K562 (cell line): Measurements from ENCODE around the gene PSME1. TPM values are rescaled to one million over a fixed set of nuclear protein-coding genes. Genes with fewer than 3 reads are reported as not detected.
A peak's percentile ranks its signal among the peaks of the same experiment; 100 is the strongest.

Experiments
- DPF2 ChIP-seq: fragments of 450-650 bp; IDR thresholded peaks from 2 replicates; pipeline ENCODE4 v1.6.1; 2016
- ESRRB ChIP-seq: fragments of 250-450 bp; sonication (Bioruptor Pico); IDR thresholded peaks from 2 replicates; pipeline ENCODE4 v1.5.0; 2020; ENCODE audit warnings: mild to moderate bottlenecking, moderate library complexity, borderline replicate concordance
- IFI16 ChIP-seq: fragments of 250-450 bp; sonication (Bioruptor Pico); IDR thresholded peaks from 2 replicates; pipeline ENCODE4 v2.1.2; 2022; ENCODE audit warnings: mild to moderate bottlenecking, inconsistent platforms
- NCOA2 ChIP-seq, 2 experiments: fragments of 450-650 bp; IDR thresholded peaks; 2 replicates each; pipeline ENCODE4 v1.6.1; 2018; ENCODE audit warnings: mild to moderate bottlenecking in 2 of 2, moderate library complexity in 1 of 2; ENCODE audit not compliant: partially characterized antibody in 2 of 2
- POLR2A ChIP-seq: fragments of 450-650 bp; conservative IDR thresholded peaks from 2 replicates; pipeline ENCODE4 v1.6.1; 2016
- SNIP1 ChIP-seq: fragments of 450-650 bp; IDR thresholded peaks from 2 replicates; pipeline ENCODE4 v1.7.1; 2017; ENCODE audit warnings: low read depth, mild to moderate bottlenecking
- SPI1 ChIP-seq: IDR thresholded peaks from 2 replicates; pipeline ENCODE4 v1.6.1; 2011; ENCODE audit warnings: low read depth, low read length, control low read depth, borderline replicate concordance
- TAF1 ChIP-seq: IDR thresholded peaks from 2 replicates; pipeline ENCODE4 v1.6.1; 2011; ENCODE audit warnings: mild to moderate bottlenecking, low read length, moderate library complexity; ENCODE audit not compliant: insufficient read depth, control insufficient read depth, severe bottlenecking; ENCODE audit errors: extremely low read depth
- TEAD4 ChIP-seq, 2 experiments: sonication (generic) in 1 of 2; formaldehyde crosslinking in 1 of 2; IDR thresholded peaks; 2 replicates each; pipeline versions ENCODE4 v1.6.1 to v1.8.0; 2012 to 2022; ENCODE audit warnings: borderline replicate concordance in 1 of 2, inconsistent platforms in 1 of 2, low read length in 1 of 2, mild to moderate bottlenecking in 1 of 2, missing genetic modification reagents in 1 of 2
- ZNF324 ChIP-seq: fragments of 250-450 bp; sonication (Bioruptor Pico); IDR thresholded peaks from 2 replicates; pipeline ENCODE4 v1.4.0; 2020; ENCODE audit warnings: mild to moderate bottlenecking
- polyA plus RNA-seq, 8 experiments: library from polyadenylated mRNA; depleted of rRNA in 4 of 8; stranded (reverse) in 5 of 8; unstranded in 3 of 8; fragments of >200 nt; fragmentation: Nextera tagmentation in 2 of 8; fragmentation: Illumina TruSeq in 1 of 8; extraction: Ambion mirVana in 2 of 8; extraction: Trizol in 1 of 8; gene quantifications; 2 replicates each; pipeline versions ENCODE4 v1.2.1 to v1.2.3, GENCODE V29; 2011 to 2014; ENCODE audit warnings: inconsistent platforms in 1 of 8, missing spikeins in 1 of 8
- total RNA-seq, 7 experiments: library from RNA; depleted of rRNA in 6 of 7; stranded (reverse); fragments of >200 nt in 6 of 7; fragmentation: Illumina TruSeq in 2 of 7; extraction: Trizol in 2 of 7; gene quantifications; 2 replicates each; pipeline versions ENCODE4 v1.2.1 to v1.2.3, GENCODE V29; 2011 to 2021; ENCODE audit warnings: low replicate concordance in 1 of 7
- TF ChIP-seq, protein P1 (sequence below): fragments of 250-450 bp; sonication (Bioruptor Pico); IDR thresholded peaks from 2 replicates; pipeline ENCODE4 v1.4.0; 2020; ENCODE audit warnings: mild to moderate bottlenecking, moderate library complexity
- TF ChIP-seq, protein P2 (sequence below): fragments of 450-650 bp; IDR thresholded peaks from 2 replicates; pipeline ENCODE4 v1.6.1; 2016
- TF ChIP-seq, protein P3 (sequence below): IDR thresholded peaks from 2 replicates; pipeline ENCODE4 v1.6.1; 2012; ENCODE audit warnings: low read depth, low read length, improper control_type of control experiment, borderline replicate concordance
- TF ChIP-seq, protein P4 (sequence below): fragments of 250-450 bp; sonication (Bioruptor Pico); IDR thresholded peaks from 2 replicates; pipeline ENCODE4 v1.8.0; 2022; ENCODE audit warnings: inconsistent platforms, mild to moderate bottlenecking, moderate library complexity, borderline replicate concordance
- TF ChIP-seq, protein P5 (sequence below): fragments of 200-400 bp; formaldehyde crosslinking; IDR thresholded peaks from 2 replicates; pipeline ENCODE4 v1.6.1; 2017; ENCODE audit warnings: mild to moderate bottlenecking, low read depth, low read length, moderate library complexity
- TF ChIP-seq, protein P6 (sequence below): fragments of 450-650 bp; IDR thresholded peaks from 2 replicates; pipeline ENCODE4 v1.6.1; 2017; ENCODE audit warnings: mild to moderate bottlenecking, moderate library complexity
- TF ChIP-seq, protein P7 (sequence below): fragments of 450-650 bp; formaldehyde crosslinking; IDR thresholded peaks from 2 replicates; pipeline ENCODE4 v1.4.0; 2020; ENCODE audit warnings: mild to moderate bottlenecking

PSME1 gene
- total and polyA plus RNA-seq, 9 of the 15 experiments (the other 6 are each of a cell fraction or from before 2014, with no cell fraction given): 20.3 to 180 (median 67.5) TPM

DNA sequence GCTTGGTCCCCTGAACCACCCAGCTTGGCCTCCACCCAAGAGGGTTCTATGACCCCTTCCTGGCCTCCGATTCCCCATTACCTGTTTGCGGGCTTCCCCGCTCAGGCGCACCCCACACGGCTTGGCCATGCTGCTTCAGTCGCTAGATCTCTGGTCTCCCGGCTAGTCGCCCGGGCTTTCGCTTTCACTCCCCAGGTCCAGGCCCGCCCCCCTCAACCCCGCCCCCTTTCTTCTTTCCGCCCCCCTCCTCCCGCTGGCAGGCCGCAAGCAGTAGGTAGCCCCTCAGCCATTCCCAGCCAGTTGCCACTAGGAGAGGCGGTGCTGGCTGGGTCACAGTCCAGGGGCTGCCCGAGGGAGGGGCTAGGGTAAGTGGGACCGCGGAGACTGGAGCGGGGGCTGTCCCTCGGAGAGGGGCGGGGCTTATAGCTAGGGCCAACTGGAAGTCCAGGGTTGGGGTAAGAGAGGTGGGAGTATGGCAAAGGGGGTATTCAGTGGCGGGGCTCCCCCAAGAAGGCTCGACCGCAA, 10.5 kb downstream of the PSME1 start, which contains the start of gene PSME2 (continued):
- TF ChIP-seq, protein P1, sequence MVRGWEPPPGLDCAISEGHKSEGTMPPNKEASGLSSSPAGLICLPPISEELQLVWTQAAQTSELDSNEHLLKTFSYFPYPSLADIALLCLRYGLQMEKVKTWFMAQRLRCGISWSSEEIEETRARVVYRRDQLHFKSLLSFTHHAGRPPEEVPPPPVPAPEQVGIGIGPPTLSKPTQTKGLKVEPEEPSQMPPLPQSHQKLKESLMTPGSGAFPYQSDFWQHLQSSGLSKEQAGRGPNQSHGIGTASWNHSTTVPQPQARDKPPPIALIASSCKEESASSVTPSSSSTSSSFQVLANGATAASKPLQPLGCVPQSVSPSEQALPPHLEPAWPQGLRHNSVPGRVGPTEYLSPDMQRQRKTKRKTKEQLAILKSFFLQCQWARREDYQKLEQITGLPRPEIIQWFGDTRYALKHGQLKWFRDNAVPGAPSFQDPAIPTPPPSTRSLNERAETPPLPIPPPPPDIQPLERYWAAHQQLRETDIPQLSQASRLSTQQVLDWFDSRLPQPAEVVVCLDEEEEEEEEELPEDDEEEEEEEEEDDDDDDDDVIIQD (CRISPR knock-in tag): no peak
- TF ChIP-seq, protein P2, sequence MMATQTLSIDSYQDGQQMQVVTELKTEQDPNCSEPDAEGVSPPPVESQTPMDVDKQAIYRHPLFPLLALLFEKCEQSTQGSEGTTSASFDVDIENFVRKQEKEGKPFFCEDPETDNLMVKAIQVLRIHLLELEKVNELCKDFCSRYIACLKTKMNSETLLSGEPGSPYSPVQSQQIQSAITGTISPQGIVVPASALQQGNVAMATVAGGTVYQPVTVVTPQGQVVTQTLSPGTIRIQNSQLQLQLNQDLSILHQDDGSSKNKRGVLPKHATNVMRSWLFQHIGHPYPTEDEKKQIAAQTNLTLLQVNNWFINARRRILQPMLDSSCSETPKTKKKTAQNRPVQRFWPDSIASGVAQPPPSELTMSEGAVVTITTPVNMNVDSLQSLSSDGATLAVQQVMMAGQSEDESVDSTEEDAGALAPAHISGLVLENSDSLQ: peak; percentile 31
- TF ChIP-seq DPF2 (no peak; the same call in 1 of the 2 replicates), TEAD4 (IDR thresholded peaks at IDR 0.05; ENCODE audit: low read length) (no peak), TEAD4 (CRISPR knock-in tag; IDR thresholded peaks at IDR 0.05; ENCODE audit: borderline replicate concordance) (no peak), SPI1 (no peak), SNIP1 (no peak), ZNF324 (CRISPR knock-in tag) (no peak), IFI16 (CRISPR knock-in tag) (no peak), NCOA2 (IDR thresholded peaks at IDR 0.05; ENCODE audit: partially characterized antibody in 2 of 2) (no peak), ESRRB (no peak), POLR2A (no peak), TAF1 (peak; percentile 29)
- TF ChIP-seq, protein P3, sequence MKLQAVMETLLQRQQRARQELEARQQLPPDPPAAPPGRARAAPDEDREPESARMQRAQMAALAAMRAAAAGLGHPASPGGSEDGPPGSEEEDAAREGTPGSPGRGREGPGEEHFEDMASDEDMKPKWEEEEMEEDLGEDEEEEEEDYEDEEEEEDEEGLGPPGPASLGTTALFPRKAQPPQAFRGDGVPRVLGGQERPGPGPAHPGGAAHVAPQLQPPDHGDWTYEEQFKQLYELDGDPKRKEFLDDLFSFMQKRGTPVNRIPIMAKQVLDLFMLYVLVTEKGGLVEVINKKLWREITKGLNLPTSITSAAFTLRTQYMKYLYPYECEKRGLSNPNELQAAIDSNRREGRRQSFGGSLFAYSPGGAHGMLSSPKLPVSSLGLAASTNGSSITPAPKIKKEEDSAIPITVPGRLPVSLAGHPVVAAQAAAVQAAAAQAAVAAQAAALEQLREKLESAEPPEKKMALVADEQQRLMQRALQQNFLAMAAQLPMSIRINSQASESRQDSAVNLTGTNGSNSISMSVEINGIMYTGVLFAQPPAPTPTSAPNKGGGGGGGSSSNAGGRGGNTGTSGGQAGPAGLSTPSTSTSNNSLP: no peak
- TF ChIP-seq, protein P4, sequence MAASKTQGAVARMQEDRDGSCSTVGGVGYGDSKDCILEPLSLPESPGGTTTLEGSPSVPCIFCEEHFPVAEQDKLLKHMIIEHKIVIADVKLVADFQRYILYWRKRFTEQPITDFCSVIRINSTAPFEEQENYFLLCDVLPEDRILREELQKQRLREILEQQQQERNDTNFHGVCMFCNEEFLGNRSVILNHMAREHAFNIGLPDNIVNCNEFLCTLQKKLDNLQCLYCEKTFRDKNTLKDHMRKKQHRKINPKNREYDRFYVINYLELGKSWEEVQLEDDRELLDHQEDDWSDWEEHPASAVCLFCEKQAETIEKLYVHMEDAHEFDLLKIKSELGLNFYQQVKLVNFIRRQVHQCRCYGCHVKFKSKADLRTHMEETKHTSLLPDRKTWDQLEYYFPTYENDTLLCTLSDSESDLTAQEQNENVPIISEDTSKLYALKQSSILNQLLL (CRISPR knock-in tag): no peak
- TF ChIP-seq, protein P5, sequence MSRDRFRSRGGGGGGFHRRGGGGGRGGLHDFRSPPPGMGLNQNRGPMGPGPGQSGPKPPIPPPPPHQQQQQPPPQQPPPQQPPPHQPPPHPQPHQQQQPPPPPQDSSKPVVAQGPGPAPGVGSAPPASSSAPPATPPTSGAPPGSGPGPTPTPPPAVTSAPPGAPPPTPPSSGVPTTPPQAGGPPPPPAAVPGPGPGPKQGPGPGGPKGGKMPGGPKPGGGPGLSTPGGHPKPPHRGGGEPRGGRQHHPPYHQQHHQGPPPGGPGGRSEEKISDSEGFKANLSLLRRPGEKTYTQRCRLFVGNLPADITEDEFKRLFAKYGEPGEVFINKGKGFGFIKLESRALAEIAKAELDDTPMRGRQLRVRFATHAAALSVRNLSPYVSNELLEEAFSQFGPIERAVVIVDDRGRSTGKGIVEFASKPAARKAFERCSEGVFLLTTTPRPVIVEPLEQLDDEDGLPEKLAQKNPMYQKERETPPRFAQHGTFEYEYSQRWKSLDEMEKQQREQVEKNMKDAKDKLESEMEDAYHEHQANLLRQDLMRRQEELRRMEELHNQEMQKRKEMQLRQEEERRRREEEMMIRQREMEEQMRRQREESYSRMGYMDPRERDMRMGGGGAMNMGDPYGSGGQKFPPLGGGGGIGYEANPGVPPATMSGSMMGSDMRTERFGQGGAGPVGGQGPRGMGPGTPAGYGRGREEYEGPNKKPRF: no peak
- TF ChIP-seq, protein P6, sequence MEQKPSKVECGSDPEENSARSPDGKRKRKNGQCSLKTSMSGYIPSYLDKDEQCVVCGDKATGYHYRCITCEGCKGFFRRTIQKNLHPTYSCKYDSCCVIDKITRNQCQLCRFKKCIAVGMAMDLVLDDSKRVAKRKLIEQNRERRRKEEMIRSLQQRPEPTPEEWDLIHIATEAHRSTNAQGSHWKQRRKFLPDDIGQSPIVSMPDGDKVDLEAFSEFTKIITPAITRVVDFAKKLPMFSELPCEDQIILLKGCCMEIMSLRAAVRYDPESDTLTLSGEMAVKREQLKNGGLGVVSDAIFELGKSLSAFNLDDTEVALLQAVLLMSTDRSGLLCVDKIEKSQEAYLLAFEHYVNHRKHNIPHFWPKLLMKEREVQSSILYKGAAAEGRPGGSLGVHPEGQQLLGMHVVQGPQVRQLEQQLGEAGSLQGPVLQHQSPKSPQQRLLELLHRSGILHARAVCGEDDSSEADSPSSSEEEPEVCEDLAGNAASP: no peak
- TF ChIP-seq, protein P7, sequence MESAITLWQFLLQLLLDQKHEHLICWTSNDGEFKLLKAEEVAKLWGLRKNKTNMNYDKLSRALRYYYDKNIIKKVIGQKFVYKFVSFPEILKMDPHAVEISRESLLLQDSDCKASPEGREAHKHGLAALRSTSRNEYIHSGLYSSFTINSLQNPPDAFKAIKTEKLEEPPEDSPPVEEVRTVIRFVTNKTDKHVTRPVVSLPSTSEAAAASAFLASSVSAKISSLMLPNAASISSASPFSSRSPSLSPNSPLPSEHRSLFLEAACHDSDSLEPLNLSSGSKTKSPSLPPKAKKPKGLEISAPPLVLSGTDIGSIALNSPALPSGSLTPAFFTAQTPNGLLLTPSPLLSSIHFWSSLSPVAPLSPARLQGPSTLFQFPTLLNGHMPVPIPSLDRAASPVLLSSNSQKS (CRISPR knock-in tag): no peak
